HG03565 (cell line): ENCODE results near the gene OSBP2.

Experiments
- ATAC-seq: cut with Tn5 transposase; IDR thresholded peaks from one replicate; pipeline ENCODE4 v1.9.1; 2021; ENCODE audit warnings: mild to moderate bottlenecking, moderate library complexity; ENCODE audit not compliant: unreplicated experiment

Gene OSBP2

GRCh38 chr22:30955153-30955552 lies 260.5 kb downstream of the OSBP2 start:
- no peak for ATAC-seq
